HG03103 (cell line): ENCODE data around the gene CELSR2.

Experiments used
- ATAC-seq: cut with Tn5 transposase; IDR thresholded peaks from one replicate; pipeline ENCODE4 v1.9.1; 2021; ENCODE audit warnings: low read depth; ENCODE audit not compliant: unreplicated experiment

Gene CELSR2

DNA sequence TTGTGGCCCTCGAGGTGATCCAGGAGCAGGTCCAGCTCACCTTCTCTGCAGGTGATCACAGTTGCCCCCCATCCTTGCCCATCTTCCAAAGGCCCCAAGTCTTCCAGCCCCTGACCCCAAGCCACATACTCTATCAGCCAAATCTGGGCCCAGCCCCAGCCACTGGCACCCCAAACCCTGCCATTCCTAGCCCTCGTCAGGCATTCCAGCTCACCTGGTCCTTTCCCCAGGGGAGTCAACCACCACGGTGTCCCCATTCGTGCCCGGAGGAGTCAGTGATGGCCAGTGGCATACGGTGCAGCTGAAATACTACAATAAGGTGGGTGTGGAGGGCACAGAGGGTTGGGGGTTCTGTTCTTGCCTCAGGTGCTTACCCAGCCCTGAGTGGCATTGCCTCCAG lies 12.2 kb downstream of the CELSR2 start:
- ATAC-seq: no peak

DNA sequence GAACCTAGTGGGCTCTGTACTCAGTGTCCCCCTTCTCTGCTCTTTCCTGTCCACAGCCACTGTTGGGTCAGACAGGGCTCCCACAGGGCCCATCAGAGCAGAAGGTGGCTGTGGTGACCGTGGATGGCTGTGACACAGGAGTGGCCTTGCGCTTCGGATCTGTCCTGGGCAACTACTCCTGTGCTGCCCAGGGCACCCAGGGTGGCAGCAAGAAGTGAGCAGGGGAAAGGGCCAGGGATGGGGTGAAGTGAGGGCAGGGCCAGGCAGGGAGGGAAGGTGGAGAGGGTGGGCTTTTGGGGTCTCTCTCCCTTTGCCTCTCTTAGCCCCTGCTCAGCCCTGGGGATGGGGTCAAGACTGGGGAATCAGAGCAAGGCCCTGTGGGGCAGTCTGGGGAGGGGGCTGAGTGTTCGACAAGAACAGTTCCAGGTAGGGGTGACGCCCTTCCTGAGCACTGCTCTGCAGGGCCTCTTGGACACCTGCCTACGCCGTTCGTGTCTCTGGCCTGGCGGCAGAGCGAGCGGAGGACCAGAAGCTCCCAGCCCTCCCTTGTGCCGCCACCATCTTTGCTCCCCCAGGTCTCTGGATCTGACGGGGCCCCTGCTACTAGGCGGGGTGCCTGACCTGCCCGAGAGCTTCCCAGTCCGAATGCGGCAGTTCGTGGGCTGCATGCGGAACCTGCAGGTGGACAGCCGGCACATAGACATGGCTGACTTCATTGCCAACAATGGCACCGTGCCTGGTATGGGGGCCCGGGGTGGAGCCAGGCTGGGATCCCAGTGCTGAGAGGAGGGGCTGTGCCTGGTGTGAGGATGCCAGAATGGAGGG lies 13.1 kb downstream of the CELSR2 start:
- ATAC-seq: no peak

DNA sequence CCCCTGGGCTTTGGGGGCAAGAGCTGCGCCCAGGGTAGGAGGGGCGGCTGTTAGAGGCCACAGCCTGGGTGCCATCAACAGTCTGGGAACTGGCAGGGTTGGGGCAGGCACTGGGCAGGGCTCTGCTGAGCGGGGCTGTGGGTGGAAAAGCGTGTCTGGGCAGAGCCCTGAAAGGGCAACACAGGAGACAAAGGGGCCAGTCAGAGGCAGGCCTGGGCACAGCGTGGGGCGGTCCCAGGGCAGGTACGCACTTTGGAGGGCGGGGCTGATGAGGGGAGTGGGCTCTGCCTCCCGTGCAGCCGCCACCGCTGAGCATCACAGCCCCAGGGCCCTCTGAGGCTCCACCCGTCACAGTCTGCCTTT lies 13.9 kb downstream of the CELSR2 start:
- no peak for ATAC-seq

- no peak for ATAC-seq
These were observed 14.4 kb downstream of the CELSR2 start for GRCh38 chr1:109263597-109264378.

DNA sequence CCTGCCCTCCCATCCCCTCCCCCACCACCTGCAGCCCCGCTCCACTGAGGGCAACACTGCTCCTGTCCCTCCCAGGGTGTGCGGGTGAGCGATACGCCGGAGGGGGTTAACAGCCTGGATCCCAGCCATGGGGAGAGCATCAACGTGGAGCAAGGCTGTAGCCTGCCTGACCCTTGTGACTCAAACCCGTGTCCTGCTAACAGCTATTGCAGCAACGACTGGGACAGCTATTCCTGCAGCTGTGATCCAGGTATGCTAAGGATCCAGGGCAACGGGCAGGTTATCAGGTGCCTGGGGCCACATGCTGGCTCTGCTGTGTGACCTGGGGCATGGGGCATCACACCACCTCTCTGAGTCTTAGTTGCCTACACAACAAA lies 15.0 kb downstream of the CELSR2 start:
- no peak for ATAC-seq

DNA sequence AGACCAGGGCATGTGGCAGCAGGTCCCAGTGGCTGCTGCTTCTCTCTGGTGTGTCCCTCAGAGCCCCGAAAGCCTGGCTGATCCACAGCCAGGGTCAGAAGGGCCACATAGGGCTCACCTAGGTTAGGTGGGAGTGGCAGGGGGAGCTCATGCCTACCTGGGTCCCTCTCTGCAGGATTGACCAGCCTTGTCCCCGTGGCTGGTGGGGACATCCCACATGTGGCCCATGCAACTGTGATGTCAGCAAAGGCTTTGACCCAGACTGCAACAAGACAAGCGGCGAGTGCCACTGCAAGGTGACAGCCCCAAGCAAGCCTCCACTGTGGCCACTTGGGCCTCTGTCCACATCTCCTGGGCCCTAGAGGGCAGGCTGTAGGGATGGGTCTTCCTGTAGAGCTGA lies 15.7 kb downstream of the CELSR2 start:
- no peak for ATAC-seq

- no peak for ATAC-seq
These were observed 16.5 kb downstream of the CELSR2 start for GRCh38 chr1:109265741-109266330.

- no peak for ATAC-seq
These were observed 17.6 kb downstream of the CELSR2 start for GRCh38 chr1:109266965-109267364.

DNA sequence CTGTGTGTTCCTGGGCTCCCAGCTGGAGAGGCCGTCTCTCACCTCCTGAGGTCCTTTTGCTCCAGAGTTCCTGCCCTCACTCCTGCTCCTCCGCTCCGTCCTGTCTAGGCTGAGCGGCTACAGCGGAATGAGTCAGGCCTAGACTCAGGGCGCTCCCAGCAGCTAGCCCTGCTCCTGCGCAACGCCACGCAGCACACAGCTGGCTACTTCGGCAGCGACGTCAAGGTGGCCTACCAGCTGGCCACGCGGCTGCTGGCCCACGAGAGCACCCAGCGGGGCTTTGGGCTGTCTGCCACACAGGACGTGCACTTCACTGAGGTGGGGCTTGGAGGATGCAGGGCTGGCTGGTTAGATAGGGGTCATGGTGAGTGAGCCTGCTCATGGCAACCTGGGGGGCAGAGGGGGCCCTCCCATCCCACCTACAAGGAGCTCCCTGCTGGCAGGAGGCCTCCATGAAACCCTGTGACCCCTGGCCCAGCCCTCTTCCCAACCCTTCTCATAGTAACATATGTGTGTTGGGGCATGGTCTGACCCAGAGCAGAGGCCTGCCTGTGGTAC lies 18.5 kb downstream of the CELSR2 start:
- no peak for ATAC-seq

DNA sequence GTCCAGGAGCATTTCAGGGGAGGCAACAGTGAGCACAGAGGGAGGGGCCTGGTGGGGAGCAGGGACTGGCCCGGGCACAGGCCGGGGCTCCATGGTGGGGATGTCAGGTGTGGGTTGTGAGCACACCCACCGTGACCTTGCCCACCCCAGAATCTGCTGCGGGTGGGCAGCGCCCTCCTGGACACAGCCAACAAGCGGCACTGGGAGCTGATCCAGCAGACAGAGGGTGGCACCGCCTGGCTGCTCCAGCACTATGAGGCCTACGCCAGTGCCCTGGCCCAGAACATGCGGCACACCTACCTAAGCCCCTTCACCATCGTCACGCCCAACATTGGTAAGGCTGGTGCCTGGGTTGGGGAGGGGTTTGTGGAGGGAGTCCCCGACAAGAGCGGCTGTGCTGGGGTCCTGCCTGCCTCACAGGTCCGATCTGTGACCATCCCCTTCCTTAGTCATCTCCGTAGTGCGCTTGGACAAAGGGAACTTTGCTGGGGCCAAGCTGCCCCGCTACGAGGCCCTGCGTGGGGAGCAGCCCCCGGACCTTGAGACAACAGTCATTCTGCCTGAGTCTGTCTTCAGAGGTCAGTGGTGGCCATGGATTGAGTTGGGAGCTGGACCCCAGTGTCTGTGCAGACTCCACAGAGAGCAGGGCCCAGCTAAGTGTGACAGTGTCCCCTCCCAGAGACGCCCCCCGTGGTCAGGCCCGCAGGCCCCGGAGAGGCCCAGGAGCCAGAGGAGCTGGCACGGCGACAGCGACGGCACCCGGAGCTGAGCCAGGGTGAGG lies 19.3 kb downstream of the CELSR2 start:
- ATAC-seq: no peak

DNA sequence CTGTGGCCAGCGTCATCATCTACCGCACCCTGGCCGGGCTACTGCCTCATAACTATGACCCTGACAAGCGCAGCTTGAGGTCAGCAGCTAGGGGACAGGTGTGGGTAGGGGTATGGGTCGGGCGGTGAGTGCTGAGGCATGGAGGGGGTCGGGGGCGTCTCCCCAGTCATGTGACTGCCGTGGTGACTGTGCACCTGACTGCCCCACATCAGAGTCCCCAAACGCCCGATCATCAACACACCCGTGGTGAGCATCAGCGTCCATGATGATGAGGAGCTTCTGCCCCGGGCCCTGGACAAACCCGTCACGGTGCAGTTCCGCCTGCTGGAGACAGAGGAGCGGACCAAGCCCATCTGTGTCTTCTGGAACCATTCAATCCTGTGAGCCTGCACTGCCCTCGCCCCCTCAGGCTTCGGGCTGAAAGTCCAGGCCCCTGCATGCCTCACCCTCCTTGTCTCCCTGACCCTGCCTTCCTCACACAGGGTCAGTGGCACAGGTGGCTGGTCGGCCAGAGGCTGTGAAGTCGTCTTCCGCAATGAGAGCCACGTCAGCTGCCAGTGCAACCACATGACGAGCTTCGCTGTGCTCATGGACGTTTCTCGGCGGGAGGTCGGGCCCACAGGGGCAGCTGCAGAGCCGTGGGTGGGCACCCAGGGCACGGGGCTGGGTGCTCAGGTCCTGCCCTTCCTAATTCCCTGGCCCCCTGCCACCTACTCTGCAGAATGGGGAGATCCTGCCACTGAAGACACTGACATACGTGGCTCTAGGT lies 20.1 kb downstream of the CELSR2 start:
- ATAC-seq: no peak

GRCh38 chr1:109269981-109270622 lies 20.8 kb downstream of the CELSR2 start:
- ATAC-seq: no peak

DNA sequence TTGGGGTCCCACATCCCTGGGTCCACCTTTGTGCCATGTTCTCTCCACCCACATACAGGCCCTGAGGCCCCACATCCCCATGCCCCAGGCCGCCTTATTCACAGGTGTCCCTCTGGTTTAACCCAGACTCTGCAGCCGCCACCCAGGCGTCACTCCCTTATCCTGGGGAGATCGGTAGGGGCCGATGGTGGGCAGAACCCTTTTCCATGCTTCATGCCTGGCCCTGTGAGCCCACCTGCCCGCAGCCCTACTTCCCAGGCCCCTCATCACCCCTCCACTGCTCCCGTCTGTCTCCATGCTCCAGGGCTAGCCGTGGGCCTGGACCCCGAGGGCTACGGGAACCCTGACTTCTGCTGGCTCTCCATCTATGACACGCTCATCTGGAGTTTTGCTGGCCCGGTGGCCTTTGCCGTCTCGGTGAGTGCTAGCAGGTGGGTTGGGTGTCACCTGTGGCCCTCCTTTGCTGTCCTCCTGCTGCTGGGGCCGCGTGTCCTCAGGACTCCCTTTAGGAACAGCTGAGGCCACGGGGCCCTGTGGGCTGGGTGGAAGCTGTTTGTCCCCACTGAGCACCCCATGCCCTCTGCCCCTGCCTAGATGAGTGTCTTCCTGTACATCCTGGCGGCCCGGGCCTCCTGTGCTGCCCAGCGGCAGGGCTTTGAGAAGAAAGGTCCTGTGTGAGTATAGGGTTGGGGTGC lies 21.4 kb downstream of the CELSR2 start:
- no peak for ATAC-seq

GRCh38 chr1:109271458-109271857 lies 22.1 kb downstream of the CELSR2 start:
- ATAC-seq: no peak

DNA sequence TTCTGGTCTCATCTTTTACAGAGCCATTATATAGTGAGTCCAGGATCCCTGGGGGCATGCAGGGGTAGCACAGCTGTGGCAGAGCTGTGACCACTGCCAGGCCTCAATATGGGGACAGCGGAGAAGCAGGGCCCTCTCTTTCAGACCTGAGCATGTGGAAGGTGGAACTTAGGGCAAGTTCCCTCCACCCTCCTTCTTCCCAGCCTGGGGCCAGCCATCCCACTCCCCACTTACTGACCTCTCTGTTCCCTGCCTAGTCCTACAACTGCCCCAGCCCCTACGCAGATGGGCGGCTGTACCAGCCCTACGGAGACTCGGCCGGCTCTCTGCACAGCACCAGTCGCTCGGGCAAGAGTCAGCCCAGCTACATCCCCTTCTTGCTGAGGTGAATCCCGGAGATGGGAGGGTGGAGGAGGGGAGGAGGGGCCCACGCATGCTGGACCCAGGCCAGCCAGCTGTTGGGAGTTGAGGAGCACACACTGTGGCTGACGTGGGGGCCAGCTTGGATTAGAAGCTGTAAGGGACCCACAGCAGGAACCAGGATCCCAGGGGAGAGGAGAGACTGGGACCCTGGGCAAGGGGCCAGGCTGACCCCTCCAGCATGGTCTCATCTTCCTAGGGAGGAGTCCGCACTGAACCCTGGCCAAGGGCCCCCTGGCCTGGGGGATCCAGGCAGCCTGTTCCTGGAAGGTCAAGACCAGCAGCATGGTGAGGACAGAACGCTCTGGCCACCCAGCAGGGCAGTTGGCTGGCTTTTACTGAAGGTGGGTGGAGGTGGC lies 22.9 kb downstream of the CELSR2 start:
- ATAC-seq: no peak

GRCh38 chr1:109272831-109273547 lies 23.6 kb downstream of the CELSR2 start:
- ATAC-seq: no peak

DNA sequence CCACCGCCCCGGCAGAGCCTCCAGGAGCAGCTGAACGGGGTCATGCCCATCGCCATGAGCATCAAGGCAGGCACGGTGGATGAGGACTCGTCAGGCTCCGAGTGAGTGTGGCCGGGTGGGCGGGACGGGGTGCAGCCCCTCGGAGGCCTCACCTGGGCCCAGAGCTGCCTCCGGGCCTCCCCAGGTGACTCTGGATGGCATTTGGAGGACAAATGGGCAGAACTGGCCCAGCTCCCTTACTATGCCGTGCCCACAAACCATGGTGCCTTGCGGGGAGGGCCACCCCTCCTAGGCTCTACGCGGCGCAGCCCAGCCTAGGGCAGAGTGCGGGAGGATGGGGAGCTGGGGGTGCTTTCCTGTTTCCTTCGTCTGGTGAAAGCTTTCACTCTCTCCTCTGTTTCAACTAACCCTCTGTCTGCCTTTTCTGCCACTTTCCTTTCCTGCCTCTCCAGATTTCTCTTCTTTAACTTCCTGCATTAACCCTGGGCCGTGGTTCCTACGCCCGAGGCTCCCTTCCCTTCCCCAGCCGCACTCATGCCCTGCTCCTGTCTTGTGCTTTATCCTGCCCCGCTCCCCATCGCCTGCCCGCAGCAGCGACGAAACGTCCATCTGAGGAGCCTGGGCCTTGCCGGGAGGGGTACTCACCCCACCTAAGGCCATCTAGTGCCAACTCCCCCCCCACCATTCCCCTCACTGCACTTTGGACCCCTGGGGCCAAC lies 24.4 kb downstream of the CELSR2 start:
- ATAC-seq: no peak
